Tibial nerve (tissue), 4 donors: Measurements from ENCODE around the gene DMD.

Experiments used
- EP300 ChIP-seq, 2 donors: sonication (generic); formaldehyde crosslinking; IDR thresholded peaks; one replicate each; pipeline ENCODE4 v1.6.1; 2017; ENCODE audit warnings: antibody characterized with exemption in 2 of 2, mild to moderate bottlenecking in 1 of 2
- POLR2A ChIP-seq, 2 donors: fragments of 450-650 bp; IDR thresholded peaks; one replicate each; pipeline ENCODE4 v1.6.1; 2017; ENCODE audit warnings: antibody characterized with exemption in 2 of 2, mild to moderate bottlenecking in 2 of 2, moderate library complexity in 2 of 2
- TF ChIP-seq, protein P1 (sequence below), 5 experiments: fragments of 200-600 bp in 3 of 5; fragments of 450-650 bp in 2 of 5; sonication (generic) in 3 of 5; IDR thresholded peaks; one replicate each; pipeline ENCODE4 v1.5.1; 2016 to 2019; ENCODE audit warnings: antibody characterized with exemption in 5 of 5, mild to moderate bottlenecking in 3 of 5, moderate library complexity in 2 of 5

DNA sequence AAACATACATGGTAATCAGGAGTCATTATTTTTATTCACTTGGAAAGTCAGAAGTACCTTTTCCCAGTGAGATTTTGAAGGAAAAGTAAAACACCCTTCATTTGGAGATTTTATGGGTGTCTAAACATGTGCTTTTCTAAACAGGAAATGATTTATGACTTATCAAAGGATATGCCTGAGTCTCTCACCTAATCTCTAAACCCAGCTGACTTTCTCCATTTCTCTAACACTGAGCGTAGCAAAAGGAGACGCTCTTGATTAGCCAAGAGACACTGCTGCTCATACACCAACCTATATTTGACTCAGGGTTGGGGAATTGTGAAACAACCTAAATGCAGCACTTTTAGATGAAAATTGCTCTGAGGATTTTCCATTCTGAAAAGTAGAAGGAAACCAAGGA, 1671.0 kb downstream of the DMD start:
- TF ChIP-seq, protein P1, sequence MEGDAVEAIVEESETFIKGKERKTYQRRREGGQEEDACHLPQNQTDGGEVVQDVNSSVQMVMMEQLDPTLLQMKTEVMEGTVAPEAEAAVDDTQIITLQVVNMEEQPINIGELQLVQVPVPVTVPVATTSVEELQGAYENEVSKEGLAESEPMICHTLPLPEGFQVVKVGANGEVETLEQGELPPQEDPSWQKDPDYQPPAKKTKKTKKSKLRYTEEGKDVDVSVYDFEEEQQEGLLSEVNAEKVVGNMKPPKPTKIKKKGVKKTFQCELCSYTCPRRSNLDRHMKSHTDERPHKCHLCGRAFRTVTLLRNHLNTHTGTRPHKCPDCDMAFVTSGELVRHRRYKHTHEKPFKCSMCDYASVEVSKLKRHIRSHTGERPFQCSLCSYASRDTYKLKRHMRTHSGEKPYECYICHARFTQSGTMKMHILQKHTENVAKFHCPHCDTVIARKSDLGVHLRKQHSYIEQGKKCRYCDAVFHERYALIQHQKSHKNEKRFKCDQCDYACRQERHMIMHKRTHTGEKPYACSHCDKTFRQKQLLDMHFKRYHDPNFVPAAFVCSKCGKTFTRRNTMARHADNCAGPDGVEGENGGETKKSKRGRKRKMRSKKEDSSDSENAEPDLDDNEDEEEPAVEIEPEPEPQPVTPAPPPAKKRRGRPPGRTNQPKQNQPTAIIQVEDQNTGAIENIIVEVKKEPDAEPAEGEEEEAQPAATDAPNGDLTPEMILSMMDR (IDR thresholded peaks at IDR 0.05): no peak
- TF ChIP-seq POLR2A (IDR thresholded peaks at IDR 0.05) (no peak), EP300 (IDR thresholded peaks at IDR 0.05) (no peak)
